HepG2 (cell line): Measurements from ENCODE around the gene SLC26A2. TPM values are rescaled to one million over a fixed set of nuclear protein-coding genes. Genes with fewer than 3 reads are reported as not detected.
A peak's percentile ranks its signal among the peaks of the same experiment; 100 is the strongest.

ENCODE experiments used
- CTCF ChIP-seq: sonication (generic); formaldehyde crosslinking; IDR thresholded peaks from 2 replicates; pipeline ENCODE4 v1.5.0; 2020; ENCODE audit warnings: mild to moderate bottlenecking, missing genetic modification reagents, moderate library complexity
- GLI4 ChIP-seq: sonication (generic); formaldehyde crosslinking; IDR thresholded peaks from 2 replicates; pipeline ENCODE4 v1.5.1; 2020; ENCODE audit warnings: missing genetic modification reagents, mild to moderate bottlenecking, moderate library complexity, borderline replicate concordance
- HHEX ChIP-seq: IDR thresholded peaks from 2 replicates; pipeline ENCODE4 v1.6.1; 2016; ENCODE audit warnings: control low read depth
- MATR3 ChIP-seq: sonication (generic); formaldehyde crosslinking; IDR thresholded peaks from 2 replicates; pipeline ENCODE4 v1.4.0; 2020; ENCODE audit warnings: missing genetic modification reagents
- MXD1 ChIP-seq: sonication (generic); formaldehyde crosslinking; IDR thresholded peaks from 2 replicates; pipeline ENCODE4 v1.4.0; 2020; ENCODE audit warnings: mild to moderate bottlenecking, missing genetic modification reagents
- NFKBIZ ChIP-seq: IDR thresholded peaks from 2 replicates; pipeline ENCODE4 v1.6.1; 2018; ENCODE audit warnings: missing genetic modification reagents, missing compliant biosample characterization
- NR2F1 ChIP-seq, 2 experiments: fragments of 450-650 bp in 1 of 2; formaldehyde crosslinking in 1 of 2; IDR thresholded peaks; 2 replicates each; pipeline versions ENCODE4 v1.5.0 to v1.6.1; 2016 to 2020; ENCODE audit warnings: mild to moderate bottlenecking in 1 of 2, missing compliant biosample characterization in 1 of 2, missing genetic modification reagents in 1 of 2, moderate library complexity in 1 of 2
- REL ChIP-seq: sonication (generic); formaldehyde crosslinking; conservative IDR thresholded peaks from 2 replicates; pipeline ENCODE4 v1.8.0; 2022; ENCODE audit warnings: mild to moderate bottlenecking, missing genetic modification reagents, moderate library complexity
- SIX4 ChIP-seq: sonication (generic); formaldehyde crosslinking; IDR thresholded peaks from 2 replicates; pipeline ENCODE4 v1.4.0; 2020; ENCODE audit warnings: missing genetic modification reagents
- SMC3 ChIP-seq: IDR thresholded peaks from 2 replicates; pipeline ENCODE4 v1.6.1; 2011; ENCODE audit warnings: low read length, improper control_type of control experiment
- SRF ChIP-seq: IDR thresholded peaks from 2 replicates; pipeline ENCODE4 v1.6.1; 2011; ENCODE audit warnings: mild to moderate bottlenecking, low read depth, low read length, moderate library complexity
- TCF7 ChIP-seq: sonication (generic); IDR thresholded peaks from 2 replicates; pipeline ENCODE4 v1.6.1; 2016; ENCODE audit warnings: antibody characterized with exemption, low read depth
- TIGD3 ChIP-seq: sonication (generic); formaldehyde crosslinking; IDR thresholded peaks from 2 replicates; pipeline ENCODE4 v1.5.1; 2020; ENCODE audit warnings: mild to moderate bottlenecking, missing genetic modification reagents, borderline replicate concordance
- YY1 ChIP-seq: IDR thresholded peaks from 2 replicates; pipeline ENCODE4 v1.6.1; 2011; ENCODE audit warnings: low read length, low read depth, moderate library complexity, mild to moderate bottlenecking; ENCODE audit not compliant: insufficient read depth, insufficient replicate concordance
- ZBTB25 ChIP-seq: IDR thresholded peaks from 2 replicates; pipeline ENCODE4 v1.6.1; 2018; ENCODE audit warnings: missing genetic modification reagents
- ZC3H4 ChIP-seq: sonication (generic); formaldehyde crosslinking; IDR thresholded peaks from 2 replicates; pipeline ENCODE4 v1.4.0; 2020; ENCODE audit warnings: missing genetic modification reagents, borderline replicate concordance
- ZFX ChIP-seq: sonication (generic); formaldehyde crosslinking; IDR thresholded peaks from 2 replicates; pipeline ENCODE4 v1.4.0; 2020; ENCODE audit warnings: mild to moderate bottlenecking, low read depth, missing genetic modification reagents, moderate library complexity
- ZMYM2 ChIP-seq: sonication (generic); formaldehyde crosslinking; IDR thresholded peaks from 2 replicates; pipeline ENCODE4 v1.8.0; 2022; ENCODE audit warnings: mild to moderate bottlenecking, missing genetic modification reagents
- ZNF234 ChIP-seq: sonication (generic); formaldehyde crosslinking; conservative IDR thresholded peaks from 2 replicates; pipeline ENCODE4 v1.5.1; 2020; ENCODE audit warnings: mild to moderate bottlenecking, missing genetic modification reagents
- ZNF451 ChIP-seq: sonication (generic); formaldehyde crosslinking; IDR thresholded peaks from 2 replicates; pipeline ENCODE4 v1.5.0; 2020; ENCODE audit warnings: mild to moderate bottlenecking, missing genetic modification reagents
- ZNF775 ChIP-seq: sonication (generic); formaldehyde crosslinking; IDR thresholded peaks from 2 replicates; pipeline ENCODE4 v1.4.0; 2020; ENCODE audit warnings: missing genetic modification reagents, mild to moderate bottlenecking, moderate library complexity, borderline replicate concordance
- ZSCAN25 ChIP-seq: sonication (generic); formaldehyde crosslinking; IDR thresholded peaks from 2 replicates; pipeline ENCODE4 v1.8.0; 2022; ENCODE audit warnings: mild to moderate bottlenecking, missing genetic modification reagents
- ZSCAN5A ChIP-seq: sonication (generic); formaldehyde crosslinking; IDR thresholded peaks from 2 replicates; pipeline ENCODE4 v1.8.0; 2022; ENCODE audit warnings: mild to moderate bottlenecking, missing genetic modification reagents, borderline replicate concordance
- polyA plus RNA-seq, 8 experiments: library from polyadenylated mRNA; depleted of rRNA in 3 of 8; stranded (reverse) in 7 of 8; unstranded in 1 of 8; fragments of >200 nt; fragmentation: Illumina TruSeq in 4 of 8; extraction: Trizol in 4 of 8; gene quantifications; 2 replicates each; pipeline versions ENCODE4 v1.2.1 to v1.2.3, GENCODE V29; 2011 to 2016; ENCODE audit warnings: low read depth in 4 of 8, missing spikeins in 1 of 8, mixed read lengths in 1 of 8; ENCODE audit not compliant: insufficient read depth in 1 of 8
- total RNA-seq, 5 experiments: library from RNA; depleted of rRNA; stranded (reverse); fragments of >200 nt; fragmentation: Illumina TruSeq; extraction: Trizol; gene quantifications; 2 replicates each; pipeline ENCODE4 v1.2.3, GENCODE V29; 2016; ENCODE audit warnings: low read depth in 1 of 5

SLC26A2 gene
- total and polyA plus RNA-seq, 2 of the 13 experiments (the other 11 are each of a cell fraction or from before 2014, with no cell fraction given): 2.2 to 7.9 TPM

GRCh38 chr5:149951138-149951749 lies 9.3 kb upstream of the SLC26A2 start (continued):
- TF ChIP-seq ZSCAN5A (CRISPR knock-in tag) (no peak), ZBTB25 (CRISPR knock-in tag) (no peak), SMC3 (peak; percentile 75), GLI4 (CRISPR knock-in tag) (no peak), MATR3 (CRISPR knock-in tag) (no peak), ZNF234 (CRISPR knock-in tag) (no peak), YY1 (no peak), CTCF (CRISPR knock-in tag) (peak; percentile 61), ZNF451 (no peak), ZSCAN25 (no peak), ZC3H4 (no peak), REL (CRISPR knock-in tag) (no peak), SRF (no peak), HHEX (no peak), ZFX (CRISPR knock-in tag) (no peak), TIGD3 (CRISPR knock-in tag) (no peak), SIX4 (CRISPR knock-in tag) (0 out of 2 replicates have a peak, but pooled peaks have one; percentile 10), NFKBIZ (CRISPR knock-in tag) (no peak), NR2F1 (CRISPR knock-in tag; IDR thresholded peaks at IDR 0.05) (no peak), MXD1 (CRISPR knock-in tag) (no peak), ZMYM2 (CRISPR knock-in tag) (no peak), TCF7 (no peak), ZNF775 (no peak)
